ENCODE measurements around the gene OR56A3.

Gene OR56A3

GRCh38 chr11:5973530-5973929, 31.5 kb downstream of the OR56A3 start:
- no peak for TF ChIP-seq CTCF (IDR thresholded peaks at IDR 0.05; ENCODE audit: extremely low read depth, missing control alignments)
- no peak for DNase-seq (ENCODE audit: low spot score)

- no peak for TF ChIP-seq CTCF (IDR thresholded peaks at IDR 0.05; ENCODE audit: extremely low read depth, missing control alignments)
- DNase-seq (ENCODE audit: low spot score) = no peak
Measured at GRCh38 chr11:5983443-5983842, 41.4 kb downstream of the OR56A3 start.

- DNase-seq (ENCODE audit: low spot score) = no peak
- TF ChIP-seq CTCF (IDR thresholded peaks at IDR 0.05; ENCODE audit: extremely low read depth, missing control alignments) = no peak
Measured at GRCh38 chr11:5986885-5987284, 44.8 kb downstream of the OR56A3 start, which contains the start of gene OR52L1. Gene OR52L1, minus strand, starts transcription at chr11:5986985. Its CDS starts 55 bp downstream, at chr11:5986930.

GRCh38 chr11:5989203-5989602, 47.2 kb downstream of the OR56A3 start:
- no peak for DNase-seq (ENCODE audit: low spot score)
- no peak for TF ChIP-seq CTCF (IDR thresholded peaks at IDR 0.05; ENCODE audit: extremely low read depth, missing control alignments)

GRCh38 chr11:5992150-5992549, 50.1 kb downstream of the OR56A3 start:
- DNase-seq (ENCODE audit: low spot score) = no peak
- TF ChIP-seq CTCF (IDR thresholded peaks at IDR 0.05; ENCODE audit: extremely low read depth, missing control alignments) = no peak

GRCh38 chr11:5992604-5993251, 50.7 kb downstream of the OR56A3 start:
- peak; percentile 46 for DNase-seq (ENCODE audit: low spot score)
- TF ChIP-seq CTCF (IDR thresholded peaks at IDR 0.05; ENCODE audit: extremely low read depth, missing control alignments) = peak; percentile 41

GRCh38 chr11:5994791-5995190, 52.7 kb downstream of the OR56A3 start:
- no peak for DNase-seq (ENCODE audit: low spot score)
- TF ChIP-seq CTCF (IDR thresholded peaks at IDR 0.05; ENCODE audit: extremely low read depth, missing control alignments) = no peak
